ENCODE data around the gene LIN28B.

DNA sequence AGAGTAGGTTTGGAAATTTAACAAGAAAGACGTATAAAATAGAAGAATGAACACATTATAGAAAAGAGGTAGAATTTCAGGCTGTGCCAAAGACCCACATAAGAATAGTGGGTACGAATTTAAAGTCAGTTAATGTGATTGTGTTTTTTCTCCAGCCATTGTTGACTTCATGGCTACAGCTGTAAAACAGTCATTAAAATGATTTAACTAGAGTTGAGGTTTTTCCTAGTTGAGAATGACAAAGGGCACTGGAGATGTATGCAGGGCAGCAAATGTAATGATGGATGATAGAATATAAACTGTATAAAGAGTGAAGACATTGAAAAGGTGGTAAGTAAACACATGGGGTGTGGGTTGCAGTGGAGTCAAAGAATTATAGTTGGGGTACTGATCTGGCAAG is 72.7 kb downstream of the LIN28B start:
- TF ChIP-seq, protein P1, sequence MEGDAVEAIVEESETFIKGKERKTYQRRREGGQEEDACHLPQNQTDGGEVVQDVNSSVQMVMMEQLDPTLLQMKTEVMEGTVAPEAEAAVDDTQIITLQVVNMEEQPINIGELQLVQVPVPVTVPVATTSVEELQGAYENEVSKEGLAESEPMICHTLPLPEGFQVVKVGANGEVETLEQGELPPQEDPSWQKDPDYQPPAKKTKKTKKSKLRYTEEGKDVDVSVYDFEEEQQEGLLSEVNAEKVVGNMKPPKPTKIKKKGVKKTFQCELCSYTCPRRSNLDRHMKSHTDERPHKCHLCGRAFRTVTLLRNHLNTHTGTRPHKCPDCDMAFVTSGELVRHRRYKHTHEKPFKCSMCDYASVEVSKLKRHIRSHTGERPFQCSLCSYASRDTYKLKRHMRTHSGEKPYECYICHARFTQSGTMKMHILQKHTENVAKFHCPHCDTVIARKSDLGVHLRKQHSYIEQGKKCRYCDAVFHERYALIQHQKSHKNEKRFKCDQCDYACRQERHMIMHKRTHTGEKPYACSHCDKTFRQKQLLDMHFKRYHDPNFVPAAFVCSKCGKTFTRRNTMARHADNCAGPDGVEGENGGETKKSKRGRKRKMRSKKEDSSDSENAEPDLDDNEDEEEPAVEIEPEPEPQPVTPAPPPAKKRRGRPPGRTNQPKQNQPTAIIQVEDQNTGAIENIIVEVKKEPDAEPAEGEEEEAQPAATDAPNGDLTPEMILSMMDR (IDR thresholded peaks at IDR 0.05 in 2 of 3, conservative IDR thresholded peaks at IDR 0.05 in 1 of 3; ENCODE audit: borderline replicate concordance in 1 of 3, insufficient read depth in 1 of 3, low read depth in 2 of 3, low read length in 2 of 3) = no peak
- no peak for TF ChIP-seq POLR2A (IDR thresholded peaks at IDR 0.05; ENCODE audit: borderline replicate concordance, extremely low read depth, insufficient read depth, insufficient read length)
- TF ChIP-seq, protein P2, sequence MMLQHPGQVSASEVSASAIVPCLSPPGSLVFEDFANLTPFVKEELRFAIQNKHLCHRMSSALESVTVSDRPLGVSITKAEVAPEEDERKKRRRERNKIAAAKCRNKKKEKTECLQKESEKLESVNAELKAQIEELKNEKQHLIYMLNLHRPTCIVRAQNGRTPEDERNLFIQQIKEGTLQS (IDR thresholded peaks at IDR 0.05) = no peak
- no peak for TF ChIP-seq SP1 (IDR thresholded peaks at IDR 0.05; ENCODE audit: low read depth)
- TF ChIP-seq, protein P3, sequence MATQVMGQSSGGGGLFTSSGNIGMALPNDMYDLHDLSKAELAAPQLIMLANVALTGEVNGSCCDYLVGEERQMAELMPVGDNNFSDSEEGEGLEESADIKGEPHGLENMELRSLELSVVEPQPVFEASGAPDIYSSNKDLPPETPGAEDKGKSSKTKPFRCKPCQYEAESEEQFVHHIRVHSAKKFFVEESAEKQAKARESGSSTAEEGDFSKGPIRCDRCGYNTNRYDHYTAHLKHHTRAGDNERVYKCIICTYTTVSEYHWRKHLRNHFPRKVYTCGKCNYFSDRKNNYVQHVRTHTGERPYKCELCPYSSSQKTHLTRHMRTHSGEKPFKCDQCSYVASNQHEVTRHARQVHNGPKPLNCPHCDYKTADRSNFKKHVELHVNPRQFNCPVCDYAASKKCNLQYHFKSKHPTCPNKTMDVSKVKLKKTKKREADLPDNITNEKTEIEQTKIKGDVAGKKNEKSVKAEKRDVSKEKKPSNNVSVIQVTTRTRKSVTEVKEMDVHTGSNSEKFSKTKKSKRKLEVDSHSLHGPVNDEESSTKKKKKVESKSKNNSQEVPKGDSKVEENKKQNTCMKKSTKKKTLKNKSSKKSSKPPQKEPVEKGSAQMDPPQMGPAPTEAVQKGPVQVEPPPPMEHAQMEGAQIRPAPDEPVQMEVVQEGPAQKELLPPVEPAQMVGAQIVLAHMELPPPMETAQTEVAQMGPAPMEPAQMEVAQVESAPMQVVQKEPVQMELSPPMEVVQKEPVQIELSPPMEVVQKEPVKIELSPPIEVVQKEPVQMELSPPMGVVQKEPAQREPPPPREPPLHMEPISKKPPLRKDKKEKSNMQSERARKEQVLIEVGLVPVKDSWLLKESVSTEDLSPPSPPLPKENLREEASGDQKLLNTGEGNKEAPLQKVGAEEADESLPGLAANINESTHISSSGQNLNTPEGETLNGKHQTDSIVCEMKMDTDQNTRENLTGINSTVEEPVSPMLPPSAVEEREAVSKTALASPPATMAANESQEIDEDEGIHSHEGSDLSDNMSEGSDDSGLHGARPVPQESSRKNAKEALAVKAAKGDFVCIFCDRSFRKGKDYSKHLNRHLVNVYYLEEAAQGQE (IDR thresholded peaks at IDR 0.05; ENCODE audit: low read depth) = no peak
- no peak for TF ChIP-seq RAD21 (IDR thresholded peaks at IDR 0.05; ENCODE audit: low read depth)
- TF ChIP-seq EZH2 (IDR thresholded peaks at IDR 0.05) = no peak
- TF ChIP-seq EGR1 (IDR thresholded peaks at IDR 0.05; ENCODE audit: low read depth) = no peak
- no peak for TF ChIP-seq POLR2AphosphoS5 (IDR thresholded peaks at IDR 0.05; ENCODE audit: low read depth, low read length)
- TF ChIP-seq, protein P4, sequence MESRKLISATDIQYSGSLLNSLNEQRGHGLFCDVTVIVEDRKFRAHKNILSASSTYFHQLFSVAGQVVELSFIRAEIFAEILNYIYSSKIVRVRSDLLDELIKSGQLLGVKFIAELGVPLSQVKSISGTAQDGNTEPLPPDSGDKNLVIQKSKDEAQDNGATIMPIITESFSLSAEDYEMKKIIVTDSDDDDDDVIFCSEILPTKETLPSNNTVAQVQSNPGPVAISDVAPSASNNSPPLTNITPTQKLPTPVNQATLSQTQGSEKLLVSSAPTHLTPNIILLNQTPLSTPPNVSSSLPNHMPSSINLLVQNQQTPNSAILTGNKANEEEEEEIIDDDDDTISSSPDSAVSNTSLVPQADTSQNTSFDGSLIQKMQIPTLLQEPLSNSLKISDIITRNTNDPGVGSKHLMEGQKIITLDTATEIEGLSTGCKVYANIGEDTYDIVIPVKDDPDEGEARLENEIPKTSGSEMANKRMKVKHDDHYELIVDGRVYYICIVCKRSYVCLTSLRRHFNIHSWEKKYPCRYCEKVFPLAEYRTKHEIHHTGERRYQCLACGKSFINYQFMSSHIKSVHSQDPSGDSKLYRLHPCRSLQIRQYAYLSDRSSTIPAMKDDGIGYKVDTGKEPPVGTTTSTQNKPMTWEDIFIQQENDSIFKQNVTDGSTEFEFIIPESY (IDR thresholded peaks at IDR 0.05; ENCODE audit: extremely low read depth, insufficient replicate concordance, low read length) = no peak
- no peak for TF ChIP-seq TCF7L2 (IDR thresholded peaks at IDR 0.05; ENCODE audit: borderline replicate concordance, extremely low read depth, insufficient read depth, insufficient read length)
- TF ChIP-seq ZNF274 (IDR thresholded peaks at IDR 0.05; ENCODE audit: low read depth, low read length) = no peak
- TF ChIP-seq EZH2phosphoT487 (IDR thresholded peaks at IDR 0.05; ENCODE audit: borderline replicate concordance) = no peak
- TF ChIP-seq SIN3A (IDR thresholded peaks at IDR 0.05; ENCODE audit: low read depth) = no peak

Data from HCT116 (cell line).